Mammary epithelial cell (primary cell): ENCODE measurements around the gene DCLK3.

Source experiments
- EZH2 ChIP-seq: IDR thresholded peaks from 2 replicates; pipeline ENCODE4 v1.6.1; 2012; ENCODE audit warnings: low read length, inconsistent platforms, borderline replicate concordance
- TF ChIP-seq, protein P1 (sequence below), 2 donors: IDR thresholded peaks in 1 of 2; conservative IDR thresholded peaks in 1 of 2; 2 replicates each; pipeline ENCODE4 v1.5.1; 2011 to 2012; ENCODE audit warnings: inconsistent platforms in 2 of 2, low read length in 2 of 2, mild to moderate bottlenecking in 2 of 2, control low read depth in 1 of 2, low read depth in 1 of 2; ENCODE audit not compliant: insufficient read depth in 1 of 2; ENCODE audit errors: extremely low read depth in 1 of 2

DNA sequence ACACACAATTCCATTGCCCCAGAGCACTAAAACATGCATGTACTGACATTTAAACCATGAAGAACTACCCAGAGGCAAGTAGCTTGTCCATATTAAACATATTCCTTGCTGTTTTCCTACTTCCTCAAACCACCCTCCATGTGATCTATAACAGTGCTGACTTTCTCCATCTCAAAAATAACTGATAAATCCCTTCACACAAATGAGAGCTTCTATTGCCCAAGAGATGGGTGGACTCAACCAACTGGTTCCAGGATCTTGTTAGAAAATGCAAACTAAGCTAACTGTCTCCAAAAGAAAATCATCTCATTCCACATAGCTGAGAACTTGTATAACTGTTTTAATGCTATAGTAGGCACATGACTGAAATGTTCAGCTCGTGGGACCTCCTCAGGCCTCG is 29.6 kb downstream of the DCLK3 start:
- TF ChIP-seq, protein P1, sequence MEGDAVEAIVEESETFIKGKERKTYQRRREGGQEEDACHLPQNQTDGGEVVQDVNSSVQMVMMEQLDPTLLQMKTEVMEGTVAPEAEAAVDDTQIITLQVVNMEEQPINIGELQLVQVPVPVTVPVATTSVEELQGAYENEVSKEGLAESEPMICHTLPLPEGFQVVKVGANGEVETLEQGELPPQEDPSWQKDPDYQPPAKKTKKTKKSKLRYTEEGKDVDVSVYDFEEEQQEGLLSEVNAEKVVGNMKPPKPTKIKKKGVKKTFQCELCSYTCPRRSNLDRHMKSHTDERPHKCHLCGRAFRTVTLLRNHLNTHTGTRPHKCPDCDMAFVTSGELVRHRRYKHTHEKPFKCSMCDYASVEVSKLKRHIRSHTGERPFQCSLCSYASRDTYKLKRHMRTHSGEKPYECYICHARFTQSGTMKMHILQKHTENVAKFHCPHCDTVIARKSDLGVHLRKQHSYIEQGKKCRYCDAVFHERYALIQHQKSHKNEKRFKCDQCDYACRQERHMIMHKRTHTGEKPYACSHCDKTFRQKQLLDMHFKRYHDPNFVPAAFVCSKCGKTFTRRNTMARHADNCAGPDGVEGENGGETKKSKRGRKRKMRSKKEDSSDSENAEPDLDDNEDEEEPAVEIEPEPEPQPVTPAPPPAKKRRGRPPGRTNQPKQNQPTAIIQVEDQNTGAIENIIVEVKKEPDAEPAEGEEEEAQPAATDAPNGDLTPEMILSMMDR (conservative IDR thresholded peaks at IDR 0.05 in 1 of 2, IDR thresholded peaks at IDR 0.05 in 1 of 2; ENCODE audit: extremely low read depth in 1 of 2, insufficient read depth in 1 of 2, low read depth in 1 of 2, low read length in 2 of 2), result no peak
- no peak for TF ChIP-seq EZH2
